ENCODE data around the gene KLHDC8B. TPM values are rescaled to one million over a fixed set of nuclear protein-coding genes. Genes with fewer than 3 reads are reported as not detected.

Gene KLHDC8B
- total and polyA plus RNA-seq, 2 donors (not counting 3 experiments of a cell fraction or from before 2014, with no cell fraction given), result 36.0 to 77.8 TPM

- Histone ChIP-seq H3K9me3 (replicated peaks; ENCODE audit: control insufficient read depth, insufficient read depth, low read length) (no peaks in the 10 kb centered on the region), H3K9ac (replicated peaks; ENCODE audit: extremely low read depth, insufficient read depth, low read length) (no peak overlapping the region), H3K36me3 (ENCODE audit: control insufficient read depth in 2 of 2, extremely low read depth in 1 of 2, insufficient read depth in 2 of 2, low read length in 2 of 2) (peaks cover 0 to 21% of the 10 kb centered on the region in 2 experiments), H3K79me2 (ENCODE audit: control insufficient read depth, insufficient read depth, low read length) (no peaks in the 10 kb centered on the region), H3K4me1 (ENCODE audit: control insufficient read depth, extremely low read depth, insufficient read depth, low read length) (peaks cover 18% of the 10 kb centered on the region), H2AFZ (ENCODE audit: low read depth, low read length) (no peak overlapping the region), H3K4me2 (ENCODE audit: insufficient read depth, low read length) (peak overlapping the region; percentile 16), H3K9me1 (replicated peaks; ENCODE audit: control insufficient read depth, extremely low read depth, insufficient read depth, low read length) (no peaks in the 10 kb centered on the region), H3K27me3 (ENCODE audit: control insufficient read depth in 2 of 2, insufficient read depth in 2 of 2, low read length in 2 of 2) (no peaks in the 10 kb centered on the region), H3K4me3 (replicated peaks in 1 of 3; ENCODE audit: insufficient read depth in 1 of 3, low read depth in 1 of 3, low read length in 3 of 3) (peak overlapping the region in 1 of 3 experiments; percentile 94), H3K27ac (ENCODE audit: insufficient read depth, low read depth, low read length) (no peak overlapping the region), H4K20me1 (replicated peaks; ENCODE audit: control insufficient read depth, extremely low read depth, insufficient read depth, low read length) (no peaks in the 10 kb centered on the region)
- dilution Hi-C loops (cut with MboI; ENCODE audit: extremely low pct_ligation_motif_present, low sequenced_read_pairs) (no loop called here), intact Hi-C loops (cut with micrococcal nuclease) (no loop called here)
- FAIRE-seq (peak; percentile 56), DNase-seq (ENCODE audit: low read depth, low spot score) (peak; percentile 88)
- no TSS peak for BruUV-seq (replicated peaks)
- POLR2A ChIA-PET, result no interaction called here
- TF ChIP-seq POLR2A (IDR thresholded peaks at IDR 0.05; ENCODE audit: low read depth, low read length) (no peak), GATA2 (IDR thresholded peaks at IDR 0.05; ENCODE audit: insufficient read depth, insufficient read length, low read depth, low read length) (no peak), FOS (IDR thresholded peaks at IDR 0.05; ENCODE audit: borderline replicate concordance, insufficient read depth, low read length) (no peak), MYC (IDR thresholded peaks at IDR 0.05; ENCODE audit: low read depth, low read length) (no peak), MAX (IDR thresholded peaks at IDR 0.05; ENCODE audit: insufficient read depth, insufficient read length) (no peak), EZH2 (IDR thresholded peaks at IDR 0.05; ENCODE audit: borderline replicate concordance, low read depth, low read length, severe bottlenecking) (no peak), CTCF (IDR thresholded peaks at IDR 0.05; ENCODE audit: extremely low read depth in 1 of 2, insufficient read depth in 1 of 2, low read depth in 1 of 2, low read length in 2 of 2) (no peak), POLR2AphosphoS5 (IDR thresholded peaks at IDR 0.05; ENCODE audit: insufficient read depth, low read depth, low read length) (no peak), JUN (IDR thresholded peaks at IDR 0.05; ENCODE audit: borderline replicate concordance, insufficient read depth, insufficient read length, low read depth) (no peak)
- CTCF ChIA-PET, result interaction anchor here (1.3 to 8.5 kb wide), 2 partner anchors 12 to 276 kb away, joined by 4 to 87 read pairs; no protein-coding TSS in a partner anchor
These were observed 1.9 kb downstream of the KLHDC8B start for GRCh38 chr3:49173116-49173791.

Measured in endothelial cell of umbilical vein (primary cell).